Transverse colon (tissue), 4 donors: ENCODE results near the gene SDK1. TPM values are rescaled to one million over a fixed set of nuclear protein-coding genes. Genes with fewer than 3 reads are reported as not detected.
"Not testable (repeated sequence)": the region's sequence is repeated elsewhere in the genome, so short reads cannot be mapped to it uniquely, and the experiment has no call there.

Experiments used
- DNase-seq: peaks from one replicate; pipeline ENCODE4 v3.0.0-alpha.2; 2019
- H3K27ac ChIP-seq, 4 donors: fragments of 200-600 bp; sonication (generic); 2 replicates each; pipeline ENCODE4 v1.5.1; 2016 to 2018; ENCODE audit warnings: inconsistent platforms in 4 of 4
- H3K27me3 ChIP-seq: fragments of 200-600 bp; sonication (generic); 2 replicates; pipeline ENCODE4 v1.5.1; 2017; ENCODE audit warnings: inconsistent platforms
- H3K36me3 ChIP-seq, 4 donors: fragments of 200-600 bp; sonication (generic); 2 replicates each; pipeline ENCODE4 v1.5.1; 2017 to 2019; ENCODE audit warnings: inconsistent platforms in 4 of 4
- H3K4me1 ChIP-seq, 4 donors: fragments of 200-600 bp; sonication (generic); 2 replicates each; pipeline ENCODE4 v1.5.1; 2017 to 2020; ENCODE audit warnings: inconsistent platforms in 4 of 4
- H3K4me3 ChIP-seq, 4 donors: fragments of 200-600 bp; sonication (generic); 1 replicate in 1 of 4; 2 replicates in 3 of 4; pipeline versions ENCODE4 v1.5.1 to v1.6.1; 2017 to 2019; ENCODE audit warnings: inconsistent platforms in 4 of 4
- H3K9me3 ChIP-seq, 2 donors: fragments of 200-600 bp; sonication (generic); 2 replicates each; pipeline ENCODE4 v1.5.1; 2017 to 2019; ENCODE audit warnings: inconsistent platforms in 2 of 2
- EP300 ChIP-seq: sonication (generic); formaldehyde crosslinking; IDR thresholded peaks from one replicate; pipeline ENCODE4 v1.6.1; 2017; ENCODE audit warnings: antibody characterized with exemption, low read depth
- POLR2A ChIP-seq: fragments of 450-650 bp; IDR thresholded peaks from one replicate; pipeline ENCODE4 v1.6.1; 2016; ENCODE audit warnings: antibody characterized with exemption, mild to moderate bottlenecking, moderate library complexity
- POLR2AphosphoS5 ChIP-seq, 3 donors: sonication (generic); formaldehyde crosslinking; IDR thresholded peaks; one replicate each; pipeline ENCODE4 v1.6.1; 2016; ENCODE audit warnings: antibody characterized with exemption in 3 of 3
- WGBS, 2 donors: methylation state at CpG; one replicate each; pipeline ENCODE4 v1.1.5; 2018; ENCODE audit warnings: low coverage in 1 of 2; 5-methylcytosine and 5-hydroxymethylcytosine counted together
- in situ Hi-C, 4 donors: fragments of 200-750 bp; cut with MboI; loops; one replicate each; pipeline versions ENCODE4 v1.15.0 to v1.15.1; 2017; ENCODE audit warnings: low sequenced_read_pairs in 3 of 4, low pct_ligation_motif_present in 1 of 4, low pct_unique_long_range_greater_than_20kb in 1 of 4
- intact Hi-C: fragments of 100-400 bp; cut with DNase I; formaldehyde crosslinking; loops from one replicate; pipeline ENCODE4 v1.15.1; 2023; ENCODE audit warnings: low total_unique reads
- total RNA-seq, 4 donors: library from RNA; depleted of rRNA; stranded (reverse); fragments of >200 nt; gene quantifications; one replicate each; pipeline ENCODE4 v1.1.0, GENCODE V29; 2016
- TF ChIP-seq, protein P1 (sequence below), 5 experiments: fragments of 200-600 bp in 3 of 5; fragments of 450-650 bp in 2 of 5; sonication (generic) in 3 of 5; IDR thresholded peaks; 1 replicate in 2 of 5; 2 replicates in 3 of 5; pipeline ENCODE4 v1.5.1; 2016 to 2017; ENCODE audit warnings: antibody characterized with exemption in 5 of 5, inconsistent platforms in 3 of 5, mild to moderate bottlenecking in 2 of 5, moderate library complexity in 1 of 5

Gene SDK1
- total RNA-seq, 4 donors from 2014 or later = 4.0 to 8.6 (median 5.4) TPM

DNA sequence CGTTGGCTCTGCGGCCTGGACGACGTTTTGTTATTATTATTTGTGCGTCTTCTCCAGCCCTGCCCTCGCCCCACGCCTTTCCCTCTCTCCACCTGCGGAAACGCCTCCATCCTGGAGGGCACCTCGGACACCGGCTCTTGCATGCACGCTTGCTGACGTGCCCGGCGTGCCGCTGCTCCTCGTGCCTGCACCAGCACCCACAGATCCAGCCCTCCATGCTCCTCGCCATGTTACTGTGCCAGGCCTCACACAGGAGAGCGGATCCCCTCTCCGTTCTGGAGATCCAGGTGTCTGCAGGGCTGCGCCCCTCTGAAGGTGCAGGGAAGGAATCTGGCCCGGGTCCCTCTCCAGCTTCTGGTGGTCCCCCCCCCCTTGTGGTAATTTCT, 1007.1 kb downstream of the SDK1 start:
- WGBS, 2 donors = 90 to 100% methylated on average over 1 to 22 of the region's 22 CpGs
- intact Hi-C loops (no loop called here), in situ Hi-C loops (no loop called here)

DNA sequence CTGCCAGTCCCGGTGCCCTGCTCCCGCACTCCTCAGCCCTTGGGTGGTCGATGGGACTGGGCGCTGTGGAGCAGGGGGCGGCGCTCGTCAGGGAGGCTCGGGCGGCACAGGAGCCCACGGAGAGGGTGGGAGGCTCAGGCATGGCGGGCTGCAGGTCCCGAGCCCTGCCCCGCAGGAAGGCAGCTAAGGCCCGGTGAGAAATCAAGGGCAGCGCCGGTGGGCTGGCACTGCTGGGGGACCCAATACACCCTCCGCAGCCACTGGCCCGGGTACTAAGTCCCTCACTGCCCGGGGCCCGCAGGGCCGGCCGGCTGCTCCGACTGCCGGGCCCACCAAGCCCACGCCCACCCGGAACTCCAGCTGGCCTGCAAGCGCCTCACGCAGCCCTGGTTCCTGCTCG, 1012.9 kb downstream of the SDK1 start:
- H3K27me3 ChIP-seq, H3K4me3 ChIP-seq, DNase-seq, H3K36me3 ChIP-seq, H3K4me1 ChIP-seq, H3K27ac ChIP-seq, H3K9me3 ChIP-seq, in situ Hi-C loops: not testable (repeated sequence)
- intact Hi-C loops = loop anchor here (2.0 kb wide), 1 partner anchor 27 kb away; no protein-coding TSS in a partner anchor
- 96% methylated on average over 23 of the region's 29 CpGs; no CpG with 5 or more reads in 1 of the 2 donors for WGBS, 2 donors

More for the DNA sequence above, 1007.1 kb downstream of the SDK1 start:
- Histone ChIP-seq H3K27ac (no peak overlapping the region), H3K9me3 (no peaks in the 10 kb centered on the region), H3K4me1 (no peaks in the 10 kb centered on the region), H3K27me3 (no peaks in the 10 kb centered on the region), H3K36me3 (no peaks in the 10 kb centered on the region), H3K4me3 (no peak overlapping the region)
- DNase-seq = no peak
- TF ChIP-seq POLR2AphosphoS5 (IDR thresholded peaks at IDR 0.05) (no peak), POLR2A (no peak), EP300 (no peak)
- TF ChIP-seq, protein P1, sequence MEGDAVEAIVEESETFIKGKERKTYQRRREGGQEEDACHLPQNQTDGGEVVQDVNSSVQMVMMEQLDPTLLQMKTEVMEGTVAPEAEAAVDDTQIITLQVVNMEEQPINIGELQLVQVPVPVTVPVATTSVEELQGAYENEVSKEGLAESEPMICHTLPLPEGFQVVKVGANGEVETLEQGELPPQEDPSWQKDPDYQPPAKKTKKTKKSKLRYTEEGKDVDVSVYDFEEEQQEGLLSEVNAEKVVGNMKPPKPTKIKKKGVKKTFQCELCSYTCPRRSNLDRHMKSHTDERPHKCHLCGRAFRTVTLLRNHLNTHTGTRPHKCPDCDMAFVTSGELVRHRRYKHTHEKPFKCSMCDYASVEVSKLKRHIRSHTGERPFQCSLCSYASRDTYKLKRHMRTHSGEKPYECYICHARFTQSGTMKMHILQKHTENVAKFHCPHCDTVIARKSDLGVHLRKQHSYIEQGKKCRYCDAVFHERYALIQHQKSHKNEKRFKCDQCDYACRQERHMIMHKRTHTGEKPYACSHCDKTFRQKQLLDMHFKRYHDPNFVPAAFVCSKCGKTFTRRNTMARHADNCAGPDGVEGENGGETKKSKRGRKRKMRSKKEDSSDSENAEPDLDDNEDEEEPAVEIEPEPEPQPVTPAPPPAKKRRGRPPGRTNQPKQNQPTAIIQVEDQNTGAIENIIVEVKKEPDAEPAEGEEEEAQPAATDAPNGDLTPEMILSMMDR (IDR thresholded peaks at IDR 0.05) = no peak

DNA sequence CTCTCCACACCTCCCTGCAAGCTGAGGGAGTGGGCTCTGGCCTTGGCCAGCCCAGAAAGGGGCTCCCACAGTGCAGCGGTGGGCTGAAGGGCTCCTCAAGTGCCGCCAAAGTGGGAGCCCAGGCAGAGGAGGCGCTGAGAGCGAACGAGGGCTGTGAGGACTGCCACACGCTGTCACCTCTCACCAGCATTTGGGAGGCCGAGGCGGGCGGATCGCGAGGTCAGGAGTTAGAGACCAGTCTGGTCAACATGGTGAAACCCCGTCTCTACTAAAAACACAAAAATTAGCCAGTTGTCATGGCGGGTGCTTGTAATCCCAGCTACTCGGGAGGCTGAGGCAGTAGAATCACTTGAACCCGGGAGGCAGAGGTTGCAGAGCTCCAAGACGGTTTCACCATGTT, 1013.3 kb downstream of the SDK1 start:
- WGBS, 2 donors = 91 to 100% methylated on average over 1 to 16 of the region's 16 CpGs
- H3K9me3 ChIP-seq, H3K36me3 ChIP-seq, H3K27ac ChIP-seq, intact Hi-C loops, H3K4me3 ChIP-seq, H3K27me3 ChIP-seq, DNase-seq, H3K4me1 ChIP-seq, in situ Hi-C loops: not testable (repeated sequence)
